ENCODE results near the gene CHPF.

DNA sequence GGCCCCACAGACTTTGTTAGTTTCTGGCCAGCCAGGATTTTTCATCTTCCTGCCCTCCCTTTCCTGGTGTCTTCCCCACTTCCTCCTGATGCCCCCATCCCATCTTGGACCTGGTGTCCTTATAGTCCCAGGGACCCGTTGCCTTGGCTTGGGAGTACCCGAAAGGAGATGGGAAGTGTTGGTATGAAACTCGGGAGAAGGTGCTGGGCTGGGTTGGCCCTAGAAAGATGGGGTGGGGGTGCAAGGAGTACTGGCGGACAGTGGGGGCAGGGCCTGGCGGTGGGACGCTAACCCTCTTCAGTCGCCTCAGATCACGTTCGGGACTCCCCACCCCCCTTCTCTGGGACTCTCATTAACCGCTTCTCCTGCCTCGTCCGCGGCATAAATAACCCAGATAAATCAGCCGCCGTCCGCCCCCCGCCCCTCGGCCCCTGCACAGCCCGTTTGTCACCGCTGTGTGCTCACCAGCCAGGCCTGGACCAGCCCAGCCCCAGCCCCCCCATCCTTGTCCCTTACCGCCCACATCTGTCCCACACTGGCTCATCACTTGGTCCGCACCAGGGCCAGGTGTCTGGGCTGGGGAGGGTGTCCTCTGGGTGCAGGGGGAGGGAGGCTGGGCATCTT, 33.0 kb downstream of the CHPF start:
- TF ChIP-seq, protein P1, sequence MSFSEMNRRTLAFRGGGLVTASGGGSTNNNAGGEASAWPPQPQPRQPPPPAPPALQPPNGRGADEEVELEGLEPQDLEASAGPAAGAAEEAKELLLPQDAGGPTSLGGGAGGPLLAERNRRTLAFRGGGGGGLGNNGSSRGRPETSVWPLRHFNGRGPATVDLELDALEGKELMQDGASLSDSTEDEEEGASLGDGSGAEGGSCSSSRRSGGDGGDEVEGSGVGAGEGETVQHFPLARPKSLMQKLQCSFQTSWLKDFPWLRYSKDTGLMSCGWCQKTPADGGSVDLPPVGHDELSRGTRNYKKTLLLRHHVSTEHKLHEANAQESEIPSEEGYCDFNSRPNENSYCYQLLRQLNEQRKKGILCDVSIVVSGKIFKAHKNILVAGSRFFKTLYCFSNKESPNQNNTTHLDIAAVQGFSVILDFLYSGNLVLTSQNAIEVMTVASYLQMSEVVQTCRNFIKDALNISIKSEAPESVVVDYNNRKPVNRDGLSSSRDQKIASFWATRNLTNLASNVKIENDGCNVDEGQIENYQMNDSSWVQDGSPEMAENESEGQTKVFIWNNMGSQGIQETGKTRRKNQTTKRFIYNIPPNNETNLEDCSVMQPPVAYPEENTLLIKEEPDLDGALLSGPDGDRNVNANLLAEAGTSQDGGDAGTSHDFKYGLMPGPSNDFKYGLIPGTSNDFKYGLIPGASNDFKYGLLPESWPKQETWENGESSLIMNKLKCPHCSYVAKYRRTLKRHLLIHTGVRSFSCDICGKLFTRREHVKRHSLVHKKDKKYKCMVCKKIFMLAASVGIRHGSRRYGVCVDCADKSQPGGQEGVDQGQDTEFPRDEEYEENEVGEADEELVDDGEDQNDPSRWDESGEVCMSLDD (tag by site-specific recombination; IDR thresholded peaks at IDR 0.05): no peak
- TF ChIP-seq, protein P2, sequence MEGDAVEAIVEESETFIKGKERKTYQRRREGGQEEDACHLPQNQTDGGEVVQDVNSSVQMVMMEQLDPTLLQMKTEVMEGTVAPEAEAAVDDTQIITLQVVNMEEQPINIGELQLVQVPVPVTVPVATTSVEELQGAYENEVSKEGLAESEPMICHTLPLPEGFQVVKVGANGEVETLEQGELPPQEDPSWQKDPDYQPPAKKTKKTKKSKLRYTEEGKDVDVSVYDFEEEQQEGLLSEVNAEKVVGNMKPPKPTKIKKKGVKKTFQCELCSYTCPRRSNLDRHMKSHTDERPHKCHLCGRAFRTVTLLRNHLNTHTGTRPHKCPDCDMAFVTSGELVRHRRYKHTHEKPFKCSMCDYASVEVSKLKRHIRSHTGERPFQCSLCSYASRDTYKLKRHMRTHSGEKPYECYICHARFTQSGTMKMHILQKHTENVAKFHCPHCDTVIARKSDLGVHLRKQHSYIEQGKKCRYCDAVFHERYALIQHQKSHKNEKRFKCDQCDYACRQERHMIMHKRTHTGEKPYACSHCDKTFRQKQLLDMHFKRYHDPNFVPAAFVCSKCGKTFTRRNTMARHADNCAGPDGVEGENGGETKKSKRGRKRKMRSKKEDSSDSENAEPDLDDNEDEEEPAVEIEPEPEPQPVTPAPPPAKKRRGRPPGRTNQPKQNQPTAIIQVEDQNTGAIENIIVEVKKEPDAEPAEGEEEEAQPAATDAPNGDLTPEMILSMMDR (tag by site-specific recombination; IDR thresholded peaks at IDR 0.05): no peak
- TF ChIP-seq ZNF48 (tag by site-specific recombination; IDR thresholded peaks at IDR 0.05): no peak
- no peak for TF ChIP-seq ZNF335 (tag by site-specific recombination; conservative IDR thresholded peaks at IDR 0.05)
- no peak for TF ChIP-seq ZNF280D (tag by site-specific recombination; IDR thresholded peaks at IDR 0.05)
- TF ChIP-seq, protein P3, sequence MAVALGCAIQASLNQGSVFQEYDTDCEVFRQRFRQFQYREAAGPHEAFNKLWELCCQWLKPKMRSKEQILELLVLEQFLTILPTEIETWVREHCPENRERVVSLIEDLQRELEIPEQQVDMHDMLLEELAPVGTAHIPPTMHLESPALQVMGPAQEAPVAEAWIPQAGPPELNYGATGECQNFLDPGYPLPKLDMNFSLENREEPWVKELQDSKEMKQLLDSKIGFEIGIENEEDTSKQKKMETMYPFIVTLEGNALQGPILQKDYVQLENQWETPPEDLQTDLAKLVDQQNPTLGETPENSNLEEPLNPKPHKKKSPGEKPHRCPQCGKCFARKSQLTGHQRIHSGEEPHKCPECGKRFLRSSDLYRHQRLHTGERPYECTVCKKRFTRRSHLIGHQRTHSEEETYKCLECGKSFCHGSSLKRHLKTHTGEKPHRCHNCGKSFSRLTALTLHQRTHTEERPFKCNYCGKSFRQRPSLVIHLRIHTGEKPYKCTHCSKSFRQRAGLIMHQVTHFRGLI (tag by site-specific recombination; IDR thresholded peaks at IDR 0.05): no peak
- no peak for TF ChIP-seq REST (tag by site-specific recombination; IDR thresholded peaks at IDR 0.05)
- no peak for TF ChIP-seq ZNF791 (tag by site-specific recombination; IDR thresholded peaks at IDR 0.05)
- TF ChIP-seq ZNF580 (tag by site-specific recombination; IDR thresholded peaks at IDR 0.05): no peak
- TF ChIP-seq ZBTB21 (tag by site-specific recombination; IDR thresholded peaks at IDR 0.05): no peak

All from HEK293 (cell line).